D341Med (cell line): Measurements from ENCODE around the gene NAA80.

Experiments
- DNase-seq: peaks from one replicate; pipeline ENCODE4 v3.0.0; 2012; ENCODE audit warnings: low spot score

Gene NAA80

GRCh38 chr3:50327943-50328691, 28.9 kb upstream of the NAA80 start, which contains the start of gene TUSC2:
Gene TUSC2 (minus strand): TSS chr3:50328223. CDS start chr3:50328099, 124 bp downstream.
- DNase-seq: peak; percentile 97

- DNase-seq: no peak
Measured at GRCh38 chr3:50327129-50327528, 27.9 kb upstream of the NAA80 start.

GRCh38 chr3:50326182-50326541, 27.0 kb upstream of the NAA80 start:
- DNase-seq: no peak

GRCh38 chr3:50325497-50326181, 26.4 kb upstream of the NAA80 start:
- no peak for DNase-seq

- no peak for DNase-seq
Measured at GRCh38 chr3:50325113-50325480, 25.9 kb upstream of the NAA80 start.

- DNase-seq: peak; percentile 80
Measured at GRCh38 chr3:50324351-50325112, 25.3 kb upstream of the NAA80 start.

- no peak for DNase-seq
Measured at GRCh38 chr3:50323614-50324199, 24.5 kb upstream of the NAA80 start.

- DNase-seq: no peak
Measured at GRCh38 chr3:50323092-50323600, 23.9 kb upstream of the NAA80 start.

GRCh38 chr3:50322386-50323091, 23.3 kb upstream of the NAA80 start, which contains the start of gene HYAL2:
Gene HYAL2 (minus strand): TSS chr3:50322745. CDS start chr3:50320489, 2,256 bp downstream.
- no peak for DNase-seq

GRCh38 chr3:50322115-50322385, 22.8 kb upstream of the NAA80 start:
- no peak for DNase-seq

GRCh38 chr3:50321336-50322114, 22.3 kb upstream of the NAA80 start:
- DNase-seq: peak; percentile 94

GRCh38 chr3:50320853-50321335, 21.7 kb upstream of the NAA80 start:
- peak; percentile 93 for DNase-seq

- DNase-seq: no peak
Measured at GRCh38 chr3:50319894-50320625, 20.9 kb upstream of the NAA80 start.

- no peak for DNase-seq
Measured at GRCh38 chr3:50319181-50319893, 20.1 kb upstream of the NAA80 start.

GRCh38 chr3:50318615-50319014, 19.4 kb upstream of the NAA80 start:
- no peak for DNase-seq

- DNase-seq: no peak
Measured at GRCh38 chr3:50318163-50318562, 19.0 kb upstream of the NAA80 start.

GRCh38 chr3:50317300-50317699, 18.1 kb upstream of the NAA80 start:
- no peak for DNase-seq

- DNase-seq: no peak
Measured at GRCh38 chr3:50316657-50317242, 17.5 kb upstream of the NAA80 start.

- DNase-seq: no peak
Measured at GRCh38 chr3:50314816-50315215, 15.6 kb upstream of the NAA80 start.
